Pancreas (tissue), 10 donors: ENCODE measurements around the gene UBE2N. TPM values are rescaled to one million over a fixed set of nuclear protein-coding genes. Genes with fewer than 3 reads are reported as not detected.
"Not testable (repeated sequence)": the region's sequence is repeated elsewhere in the genome, so short reads cannot be mapped to it uniquely, and the experiment has no call there.

Experiments used
- ATAC-seq, 4 donors: fragments of 200-7000 bp; cut with Tn5 transposase; one replicate each; pipeline versions ENCODE4 v1.8.0 to v1.9.1; 2020; ENCODE audit warnings: mild to moderate bottlenecking in 4 of 4, moderate library complexity in 4 of 4
- DNase-seq, 6 donors: peaks; one replicate each; pipeline ENCODE4 v3.0.0-alpha.2; 2020
- FAIRE-seq: peaks from 2 replicates; lab custom pipeline; 2012; peaks lifted over from hg19 to GRCh38; lab: Jason Lieb, UNC
- H3K27ac ChIP-seq, 4 donors: fragments of 200-600 bp; sonication (generic); 1 replicate in 3 of 4; 2 replicates in 1 of 4; pipeline versions ENCODE4 v1.5.0 to v1.8.0; 2020
- H3K27me3 ChIP-seq, 4 donors: fragments of 200-600 bp; one replicate each; pipeline ENCODE4 v1.8.0; 2021
- H3K36me3 ChIP-seq, 3 donors: fragments of 200-600 bp; sonication (generic) in 1 of 3; one replicate each; pipeline versions ENCODE4 v1.5.0 to v1.8.0; 2020 to 2021
- H3K4me1 ChIP-seq, 3 donors: fragments of 200-600 bp; one replicate each; pipeline ENCODE4 v1.8.0; 2021
- H3K4me3 ChIP-seq, 4 donors: fragments of 200-600 bp; sonication (generic) in 2 of 4; one replicate each; pipeline versions ENCODE4 v1.5.0 to v1.8.0; 2020 to 2021
- H3K9me3 ChIP-seq, 4 donors: fragments of 200-600 bp; one replicate each; pipeline ENCODE4 v1.8.0; 2021
- CTCF ChIP-seq, 4 donors: fragments of 200-600 bp; sonication (generic) in 3 of 4; IDR thresholded peaks; one replicate each; pipeline versions ENCODE4 v1.5.0 to v1.8.0; 2021; ENCODE audit warnings: antibody characterized with exemption in 4 of 4
- WGBS, 2 donors: extraction: QIAGEN DNeasy Blood & Tissue Kit; methylation state at CpG; one replicate each; pipeline ENCODE4 v1.1.7; 2013; 5-methylcytosine and 5-hydroxymethylcytosine counted together
- intact Hi-C, 3 donors: fragments of 100-400 bp; cut with DNase I; formaldehyde crosslinking; loops; one replicate each; pipeline versions ENCODE4 v1.11.1 to v1.14.2; 2022
- polyA plus RNA-seq, 2 donors: library from polyadenylated mRNA; stranded (reverse); fragments of 200-250 nt; gene quantifications; one replicate each; pipeline ENCODE4 v1.2.3, GENCODE V29; 2013
- total RNA-seq, 6 donors: library from RNA; stranded (reverse); fragmentation: NEBNext Ultra II Directional in 4 of 6; extraction: Animal tissue kit (Norgen Biotek cat#: 25700) in 4 of 6; gene quantifications; one replicate each; pipeline versions ENCODE4 v1.2.1 to v1.2.4, GENCODE V29; 2021 to 2023
- donor health status: healthy with polysubstance abuse.
- donor health status: DM: no; HTN: no; CAD: no; lungs with moderate emphysema.
- donor health status: DM: no; HTN: no; CAD: no.
- donor health status: control.
- donor health status: control.
- donor health status: Bipolar disorder and iron deficiency.
- donor health status: DM: yes; HTN: yes; CAD: no.
- donor health status: DM: no; HTN: no; CAD: no.
- donor health status: DM: no; HTN: no; CAD: no.
- donor health status: DM: yes; HTN: yes; CAD: no.

The UBE2N gene
- total and polyA plus RNA-seq, 8 donors, result 14.7 to 33.2 (median 21.5) TPM

- FAIRE-seq, result no peak
These were observed 51.0 kb downstream of the UBE2N start for GRCh38 chr12:93390549-93391297.

GRCh38 chr12:93390031-93390430 lies 51.7 kb downstream of the UBE2N start:
- H3K4me3 ChIP-seq, result no peak overlapping the region
- H3K27ac ChIP-seq, result peak overlapping the region in 2 of 4 donors; percentile 4 to 12
- FAIRE-seq, result no peak
- intact Hi-C loops, result no loop called here
- peaks cover 10 to 22% (median 12%) of the 10 kb centered on the region in 3 donors for H3K4me1 ChIP-seq
- WGBS, 2 donors, result 21 to 24% methylated on average over 5 of the region's 5 CpGs
- no peak for TF ChIP-seq CTCF (IDR thresholded peaks at IDR 0.05)
- no peaks in the 10 kb centered on the region for H3K27me3 ChIP-seq
- no peak for DNase-seq
- ATAC-seq, result peak in 3 of 4 donors; percentile 23 to 51 (median 43)
- no peaks in the 10 kb centered on the region for H3K9me3 ChIP-seq
- no peaks in the 10 kb centered on the region for H3K36me3 ChIP-seq

More at GRCh38 chr12:93390549-93391297, 51.0 kb downstream of the UBE2N start:
- no peaks in the 10 kb centered on the region for H3K9me3 ChIP-seq
- ATAC-seq (peak in 2 of 4 donors; percentile 34 to 39), DNase-seq (no peak)
- H3K27me3 ChIP-seq, result no peaks in the 10 kb centered on the region
- H3K27ac ChIP-seq, result peak overlapping the region in 1 of 4 donors; percentile 4
- 75 to 76% methylated on average over 5 of the region's 5 CpGs for WGBS, 2 donors
- peaks cover 10 to 28% (median 12%) of the 10 kb centered on the region in 3 donors for H3K4me1 ChIP-seq
- no peak for TF ChIP-seq CTCF (IDR thresholded peaks at IDR 0.05)
- peaks cover 0 to 3% (median 0%) of the 10 kb centered on the region in 3 donors for H3K36me3 ChIP-seq
- intact Hi-C loops, result no loop called here
- H3K4me3 ChIP-seq, result no peak overlapping the region

- no peak for TF ChIP-seq CTCF (IDR thresholded peaks at IDR 0.05)
- 73 to 86% methylated on average over 2 of the region's 2 CpGs for WGBS, 2 donors
- intact Hi-C loops, result no loop called here
- no peak for FAIRE-seq
- no peak for ATAC-seq
- H3K9me3 ChIP-seq, result no peaks in the 10 kb centered on the region
- H3K27me3 ChIP-seq, result no peaks in the 10 kb centered on the region
- no peak for DNase-seq
- H3K36me3 ChIP-seq, result no peaks in the 10 kb centered on the region
- peaks cover 10 to 20% (median 12%) of the 10 kb centered on the region in 3 donors for H3K4me1 ChIP-seq
- no peak overlapping the region for H3K4me3 ChIP-seq
- no peak overlapping the region for H3K27ac ChIP-seq
These were observed 54.0 kb downstream of the UBE2N start for GRCh38 chr12:93387780-93388179.

- H3K36me3 ChIP-seq, DNase-seq, intact Hi-C loops, FAIRE-seq, ATAC-seq, H3K9me3 ChIP-seq, H3K27me3 ChIP-seq: not testable (repeated sequence)
- Histone ChIP-seq H3K4me3 (peak overlapping the region in 1 of 4 donors; percentile 95), H3K4me1 (peaks cover 3 to 13% (median 3%) of the 10 kb centered on the region in 3 donors), H3K27ac (peak overlapping the region in 1 of 4 donors; percentile 93)
- WGBS, 2 donors, result 68 to 75% methylated on average over 5 of the region's 5 CpGs
These were observed 59.7 kb downstream of the UBE2N start for GRCh38 chr12:93381976-93382437.

- FAIRE-seq (no peak), DNase-seq (no peak), ATAC-seq (no peak)
- Histone ChIP-seq H3K27me3 (no peaks in the 10 kb centered on the region), H3K9me3 (no peaks in the 10 kb centered on the region), H3K27ac (peak overlapping the region in 3 of 4 donors; percentile 19 to 95 (median 93)), H3K36me3 (no peaks in the 10 kb centered on the region), H3K4me3 (peak overlapping the region in 3 of 4 donors; percentile 9 to 95 (median 85)), H3K4me1 (peaks cover 3 to 13% (median 7%) of the 10 kb centered on the region in 3 donors)
- TF ChIP-seq CTCF (IDR thresholded peaks at IDR 0.05), result no peak
- 44 to 53% methylated on average over 5 of the region's 5 CpGs for whole genome bisulfite sequencing, 2 donors
- intact Hi-C loops, result no loop called here
These were observed 60.4 kb downstream of the UBE2N start for GRCh38 chr12:93381161-93381975.
